Islet of Langerhans (tissue), 1 donor: ENCODE data around the gene TUBG2.

Source experiments
- FAIRE-seq: peaks from one replicate; lab custom pipeline; 2011; peaks lifted over from hg19 to GRCh38; lab: Jason Lieb, UNC

TUBG2 gene

GRCh38 chr17:42699415-42699740, 40.3 kb downstream of the TUBG2 start:
- no peak for FAIRE-seq

GRCh38 chr17:42700586-42701289, 41.7 kb downstream of the TUBG2 start:
- no peak for FAIRE-seq

GRCh38 chr17:42702446-42702845, 43.4 kb downstream of the TUBG2 start:
- FAIRE-seq, result no peak

GRCh38 chr17:42704490-42704836, 45.4 kb downstream of the TUBG2 start:
- no peak for FAIRE-seq

- FAIRE-seq, result no peak
Observed at GRCh38 chr17:42704837-42705494, 45.9 kb downstream of the TUBG2 start.

- no peak for FAIRE-seq
Observed at GRCh38 chr17:42706732-42707131, 47.6 kb downstream of the TUBG2 start.

- FAIRE-seq, result no peak
Observed at GRCh38 chr17:42708588-42708987, 49.5 kb downstream of the TUBG2 start.

GRCh38 chr17:42709561-42709960, 50.5 kb downstream of the TUBG2 start:
- FAIRE-seq, result no peak
